ENCODE measurements around the gene BMPR2.

- TF ChIP-seq POLR2A (IDR thresholded peaks at IDR 0.05) (no peak), CTCF (IDR thresholded peaks at IDR 0.05) (no peak), POLR2AphosphoS5 (IDR thresholded peaks at IDR 0.05) (no peak)
Observed at GRCh38 chr2:202454536-202454935, 78.4 kb downstream of the BMPR2 start.

Data from breast epithelium (tissue), 3 donors.